Trophoblast cell (in vitro differentiated cells and primary cell): ENCODE measurements around the gene CHCHD3.

Experiments
- DNase-seq, 2 donors: peaks; one replicate each; pipeline ENCODE4 v3.0.0-alpha.2; 2016
- H2AFZ ChIP-seq: 2 replicates; pipeline ENCODE4 v1.6.1; 2013; ENCODE audit warnings: low read length, moderate library complexity, mild to moderate bottlenecking; ENCODE audit not compliant: insufficient read depth, poor library complexity
- H2AK5ac ChIP-seq: 2 replicates; pipeline ENCODE4 v1.6.1; 2013; ENCODE audit warnings: mild to moderate bottlenecking, low read length
- H2BK120ac ChIP-seq: 2 replicates; pipeline ENCODE4 v1.6.1; 2013; ENCODE audit warnings: low read length, mild to moderate bottlenecking, moderate library complexity; ENCODE audit not compliant: insufficient read depth, poor library complexity
- H2BK12ac ChIP-seq: 2 replicates; pipeline ENCODE4 v1.6.1; 2013; ENCODE audit warnings: mild to moderate bottlenecking, low read length, moderate library complexity
- H2BK5ac ChIP-seq: 2 replicates; pipeline ENCODE4 v1.6.1; 2013; ENCODE audit warnings: low read length, low read depth, moderate library complexity, mild to moderate bottlenecking; ENCODE audit not compliant: poor library complexity
- H3K14ac ChIP-seq: 2 replicates; pipeline ENCODE4 v1.6.1; 2013; ENCODE audit warnings: mild to moderate bottlenecking, low read length
- H3K18ac ChIP-seq: 2 replicates; pipeline ENCODE4 v1.6.1; 2013; ENCODE audit warnings: mild to moderate bottlenecking, low read length
- H3K23ac ChIP-seq: 2 replicates; pipeline ENCODE4 v1.6.1; 2013; ENCODE audit warnings: low read length
- H3K27ac ChIP-seq: 2 replicates; pipeline ENCODE4 v1.5.1; 2013; ENCODE audit warnings: low read depth, mild to moderate bottlenecking, inconsistent platforms, low read length, moderate library complexity
- H3K27me3 ChIP-seq: 2 replicates; pipeline ENCODE4 v1.6.1; 2013; ENCODE audit warnings: inconsistent platforms, mild to moderate bottlenecking, low read length, moderate library complexity; ENCODE audit not compliant: insufficient read depth
- H3K36me3 ChIP-seq, 2 experiments: 1 replicate in 1 of 2; 2 replicates in 1 of 2; pipeline ENCODE4 v1.6.1; 2013; ENCODE audit warnings: low read length in 2 of 2, mild to moderate bottlenecking in 2 of 2, moderate library complexity in 1 of 2; ENCODE audit not compliant: insufficient read depth in 2 of 2, control insufficient read depth in 1 of 2
- H3K4ac ChIP-seq: 2 replicates; pipeline ENCODE4 v1.6.1; 2013; ENCODE audit warnings: low read depth, mild to moderate bottlenecking, low read length, moderate library complexity
- H3K4me1 ChIP-seq, 2 experiments: 1 replicate in 1 of 2; 2 replicates in 1 of 2; pipeline ENCODE4 v1.6.1; 2013; ENCODE audit warnings: low read length in 2 of 2, mild to moderate bottlenecking in 2 of 2, moderate library complexity in 1 of 2; ENCODE audit not compliant: insufficient read depth in 2 of 2, control insufficient read depth in 1 of 2
- H3K4me2 ChIP-seq: 2 replicates; pipeline ENCODE4 v1.6.1; 2013; ENCODE audit warnings: inconsistent platforms, mild to moderate bottlenecking, low read length, moderate library complexity
- H3K4me3 ChIP-seq: 2 replicates; pipeline ENCODE4 v1.5.1; 2013; ENCODE audit warnings: mild to moderate bottlenecking, low read depth, low read length, inconsistent platforms
- H3K79me1 ChIP-seq: one replicate; pipeline ENCODE4 v1.6.1; 2013; ENCODE audit warnings: low read length
- H3K79me2 ChIP-seq: 2 replicates; pipeline ENCODE4 v1.6.1; 2013; ENCODE audit warnings: low read length, mild to moderate bottlenecking; ENCODE audit not compliant: control insufficient read depth, insufficient read depth, poor library complexity
- H3K9ac ChIP-seq: 2 replicates; pipeline ENCODE4 v1.6.1; 2013; ENCODE audit warnings: mild to moderate bottlenecking, low read length
- H3K9me3 ChIP-seq: 2 replicates; pipeline ENCODE4 v1.6.1; 2013; ENCODE audit warnings: low read depth, mild to moderate bottlenecking, control low read depth, inconsistent platforms, low read length; ENCODE audit not compliant: insufficient read depth
- H4K12ac ChIP-seq: 2 replicates; pipeline ENCODE4 v1.6.1; 2013; ENCODE audit warnings: low read depth, mild to moderate bottlenecking, low read length, moderate library complexity
- H4K8ac ChIP-seq: 2 replicates; pipeline ENCODE4 v1.6.1; 2013; ENCODE audit warnings: low read depth, mild to moderate bottlenecking, low read length, moderate library complexity
- H4K91ac ChIP-seq: one replicate; pipeline ENCODE4 v1.6.1; 2013; ENCODE audit warnings: low read depth, mild to moderate bottlenecking, low read length, moderate library complexity
- WGBS: extraction: QIAGEN DNeasy Blood & Tissue Kit; methylation state at CpG from one replicate; pipeline ENCODE4 v1.1.7; 2013; ENCODE audit warnings: missing lambda C conversion rate; ENCODE audit not compliant: insufficient read length, insufficient coverage; ENCODE audit errors: extremely low coverage; 5-methylcytosine and 5-hydroxymethylcytosine counted together

Gene CHCHD3

GRCh38 chr7:132944774-132945173, 137.1 kb downstream of the CHCHD3 start:
- WGBS: no CpG with 5 or more reads among the region's 3 CpGs
- Histone ChIP-seq H2BK5ac (no peak overlapping the region), H3K36me3 (peaks cover 0 to 2% of the 10 kb centered on the region in 2 experiments), H2AK5ac (no peak overlapping the region), H2BK120ac (no peak overlapping the region), H2AFZ (no peak overlapping the region), H4K12ac (no peak overlapping the region), H3K4me2 (no peak overlapping the region), H3K14ac (no peak overlapping the region), H2BK12ac (no peak overlapping the region), H3K27ac (no peak overlapping the region), H3K79me2 (no peaks in the 10 kb centered on the region), H3K4me1 (no peaks in the 10 kb centered on the region), H3K27me3 (no peaks in the 10 kb centered on the region), H3K9me3 (no peaks in the 10 kb centered on the region), H4K91ac (no peak overlapping the region), H3K9ac (no peak overlapping the region), H3K4ac (no peak overlapping the region), H3K23ac (no peak overlapping the region), H3K79me1 (no peaks in the 10 kb centered on the region), H3K18ac (no peak overlapping the region), H3K4me3 (no peak overlapping the region), H4K8ac (no peak overlapping the region)
- no peak for DNase-seq

GRCh38 chr7:132943645-132944044, 138.2 kb downstream of the CHCHD3 start:
- Histone ChIP-seq H4K12ac (no peak overlapping the region), H3K27me3 (no peaks in the 10 kb centered on the region), H4K8ac (no peak overlapping the region), H2AFZ (no peak overlapping the region), H3K36me3 (peaks cover 0 to 2% of the 10 kb centered on the region in 2 experiments), H3K18ac (no peak overlapping the region), H3K4me2 (no peak overlapping the region), H3K9me3 (no peaks in the 10 kb centered on the region), H3K27ac (no peak overlapping the region), H3K9ac (no peak overlapping the region), H2BK120ac (no peak overlapping the region), H3K4me1 (no peaks in the 10 kb centered on the region), H3K4me3 (no peak overlapping the region), H2AK5ac (no peak overlapping the region), H3K23ac (no peak overlapping the region), H3K79me1 (no peaks in the 10 kb centered on the region), H2BK12ac (no peak overlapping the region), H2BK5ac (no peak overlapping the region), H4K91ac (no peak overlapping the region), H3K14ac (no peak overlapping the region), H3K4ac (no peak overlapping the region), H3K79me2 (no peaks in the 10 kb centered on the region)
- no CpG with 5 or more reads among the region's 1 CpG for WGBS
- no peak for DNase-seq

- H3K23ac ChIP-seq: no peak overlapping the region
- no peak overlapping the region for H2AK5ac ChIP-seq
- no peak for DNase-seq
- no peak overlapping the region for H3K27ac ChIP-seq
- no peak overlapping the region for H4K8ac ChIP-seq
- H3K4me2 ChIP-seq: no peak overlapping the region
- no peaks in the 10 kb centered on the region for H3K9me3 ChIP-seq
- no peaks in the 10 kb centered on the region for H3K4me1 ChIP-seq
- H3K4me3 ChIP-seq: no peak overlapping the region
- no peak overlapping the region for H2BK12ac ChIP-seq
- H2AFZ ChIP-seq: no peak overlapping the region
- H3K18ac ChIP-seq: no peak overlapping the region
- no peak overlapping the region for H3K14ac ChIP-seq
- no peak overlapping the region for H4K12ac ChIP-seq
- H4K91ac ChIP-seq: no peak overlapping the region
- H3K27me3 ChIP-seq: no peaks in the 10 kb centered on the region
- H2BK5ac ChIP-seq: no peak overlapping the region
- no peaks in the 10 kb centered on the region for H3K79me2 ChIP-seq
- no peak overlapping the region for H2BK120ac ChIP-seq
- H3K4ac ChIP-seq: no peak overlapping the region
- no peaks in the 10 kb centered on the region for H3K79me1 ChIP-seq
- WGBS: no CpG with 5 or more reads among the region's 1 CpG
- H3K36me3 ChIP-seq: peaks cover 0 to 2% of the 10 kb centered on the region in 2 experiments
- no peak overlapping the region for H3K9ac ChIP-seq
Observed at GRCh38 chr7:132942701-132943100, 139.2 kb downstream of the CHCHD3 start.

GRCh38 chr7:132941905-132942304, 140.0 kb downstream of the CHCHD3 start:
- Histone ChIP-seq H3K79me1 (no peaks in the 10 kb centered on the region), H3K27ac (no peak overlapping the region)
- no CpG with 5 or more reads among the region's 4 CpGs for WGBS

More at GRCh38 chr7:132941905-132942304, 140.0 kb downstream of the CHCHD3 start:
- DNase-seq: no peak
- H3K79me2 ChIP-seq: no peaks in the 10 kb centered on the region
- no peak overlapping the region for H3K4me3 ChIP-seq
- H3K18ac ChIP-seq: no peak overlapping the region
- no peak overlapping the region for H3K4me2 ChIP-seq
- H3K36me3 ChIP-seq: peaks cover 0 to 2% of the 10 kb centered on the region in 2 experiments
- no peak overlapping the region for H2BK5ac ChIP-seq
- H2BK120ac ChIP-seq: no peak overlapping the region
- H2AFZ ChIP-seq: no peak overlapping the region
- no peak overlapping the region for H3K9ac ChIP-seq
- no peak overlapping the region for H3K23ac ChIP-seq
- no peaks in the 10 kb centered on the region for H3K9me3 ChIP-seq
- H3K14ac ChIP-seq: no peak overlapping the region
- no peak overlapping the region for H3K4ac ChIP-seq
- no peak overlapping the region for H2AK5ac ChIP-seq
- H2BK12ac ChIP-seq: no peak overlapping the region
- H4K12ac ChIP-seq: no peak overlapping the region
- no peak overlapping the region for H4K91ac ChIP-seq
- no peak overlapping the region for H4K8ac ChIP-seq
- H3K4me1 ChIP-seq: no peaks in the 10 kb centered on the region
- no peaks in the 10 kb centered on the region for H3K27me3 ChIP-seq
